Measurements from ENCODE around the gene ZNF500.

- TF ChIP-seq CTCF (IDR thresholded peaks at IDR 0.05; ENCODE audit: low read length) (no peak), EZH2 (IDR thresholded peaks at IDR 0.05; ENCODE audit: borderline replicate concordance, low read length) (no peak)
Observed at GRCh38 chr16:4734063-4734729, 32.8 kb downstream of the ZNF500 start, which contains the start of the genes ANKS3 and DNAAF8.
